Ascending aorta (tissue), 2 donors: Measurements from ENCODE around the gene RPGRIP1. TPM values are rescaled to one million over a fixed set of nuclear protein-coding genes. Genes with fewer than 3 reads are reported as not detected.

Source experiments
- DNase-seq, 2 donors: peaks; one replicate each; pipeline ENCODE4 v3.0.0-alpha.2; 2019; ENCODE audit warnings: low spot score in 2 of 2
- H3K27ac ChIP-seq, 2 donors: fragments of 200-600 bp; sonication (generic); one replicate each; pipeline ENCODE4 v1.5.1; 2016 to 2017; ENCODE audit warnings: mild to moderate bottlenecking in 1 of 2
- H3K27me3 ChIP-seq: fragments of 200-600 bp; sonication (generic); one replicate; pipeline ENCODE4 v1.5.1; 2017
- H3K36me3 ChIP-seq, 2 donors: fragments of 200-600 bp; sonication (generic); one replicate each; pipeline ENCODE4 v1.5.1; 2016
- H3K4me1 ChIP-seq, 2 donors: fragments of 200-600 bp; sonication (generic); one replicate each; pipeline ENCODE4 v1.5.1; 2016 to 2017; ENCODE audit warnings: mild to moderate bottlenecking in 1 of 2
- H3K4me3 ChIP-seq, 2 donors: fragments of 200-600 bp; sonication (generic); one replicate each; pipeline ENCODE4 v1.5.1; 2016 to 2017; ENCODE audit warnings: mild to moderate bottlenecking in 1 of 2
- H3K9me3 ChIP-seq, 2 donors: fragments of 200-600 bp; sonication (generic); one replicate each; pipeline ENCODE4 v1.5.1; 2016
- CTCF ChIP-seq, 3 experiments: fragments of 200-600 bp in 2 of 3; fragments of 450-650 bp in 1 of 3; sonication (generic) in 2 of 3; IDR thresholded peaks; one replicate each; pipeline ENCODE4 v1.5.1; 2016 to 2019; ENCODE audit warnings: antibody characterized with exemption in 3 of 3, mild to moderate bottlenecking in 1 of 3, moderate library complexity in 1 of 3
- intact Hi-C: fragments of 100-400 bp; cut with DNase I; formaldehyde crosslinking; loops from one replicate; pipeline ENCODE4 v1.15.1; 2023
- total RNA-seq: library from RNA; depleted of rRNA; stranded (reverse); fragments of >200 nt; gene quantifications from one replicate; pipeline ENCODE4 v1.1.0, GENCODE V29; 2016

The RPGRIP1 gene
- total RNA-seq, 1 donor from 2014 or later, result not detected

DNA sequence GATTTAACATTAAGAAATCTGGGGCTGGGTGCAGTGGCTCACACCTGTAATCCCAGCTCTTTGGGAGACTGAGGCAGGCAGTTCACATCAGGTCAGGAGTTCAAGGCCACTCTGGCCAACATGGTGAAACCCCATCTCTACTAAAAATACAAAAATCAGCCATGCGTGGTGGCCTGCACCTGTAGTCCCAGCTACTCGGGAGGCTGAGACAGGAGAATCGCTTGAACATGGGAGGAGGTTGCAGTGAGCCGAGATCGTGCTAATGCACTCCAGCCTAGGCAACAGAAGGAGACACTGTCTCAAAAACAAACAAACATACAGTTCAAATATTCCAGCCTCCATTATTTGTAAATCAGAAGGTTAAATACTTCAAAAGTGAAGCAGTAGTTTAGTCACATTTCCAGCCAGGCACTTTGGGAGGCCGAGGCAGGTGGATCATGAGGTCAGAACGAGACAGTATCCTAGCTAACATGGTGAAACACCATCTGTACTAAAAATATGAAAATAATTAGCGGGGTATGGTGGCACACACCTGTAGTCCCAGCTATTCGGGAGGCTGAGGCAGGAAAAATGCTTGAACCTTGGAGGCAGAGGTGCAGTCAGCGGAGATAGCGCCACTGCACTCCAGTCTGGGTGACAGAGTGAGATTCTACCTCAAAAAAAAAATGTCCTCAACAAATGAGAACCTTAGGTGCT lies 40.9 kb upstream of the RPGRIP1 start:
- no peak for DNase-seq
- Histone ChIP-seq H3K27me3 (no peaks in the 10 kb centered on the region), H3K9me3 (no peaks in the 10 kb centered on the region), H3K36me3 (peaks cover 5 to 17% of the 10 kb centered on the region in 2 donors), H3K4me1 (peaks cover 0 to 37% of the 10 kb centered on the region in 2 donors), H3K4me3 (no peak overlapping the region), H3K27ac (no peak overlapping the region)
- TF ChIP-seq CTCF (IDR thresholded peaks at IDR 0.05), result no peak
- intact Hi-C loops, result no loop called here

DNA sequence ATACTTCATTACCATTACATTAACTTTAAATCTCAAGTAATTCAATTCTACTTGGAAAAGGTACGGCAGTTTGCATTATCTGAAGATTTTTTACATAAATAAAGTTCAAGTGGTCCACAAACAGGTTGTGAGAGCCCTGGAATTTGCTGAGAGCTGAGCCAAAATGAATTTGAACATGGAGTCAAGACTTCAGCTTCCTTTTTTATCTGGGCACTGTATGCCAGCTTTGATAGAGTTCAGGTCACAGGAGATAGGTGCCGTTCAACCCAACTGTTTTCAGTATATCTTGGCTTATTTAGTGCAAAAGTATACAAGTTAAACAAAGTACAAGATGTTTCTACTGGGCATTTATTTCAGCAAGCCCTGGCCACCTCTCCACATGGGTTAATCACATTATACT lies 39.5 kb upstream of the RPGRIP1 start:
- no peak for DNase-seq
- no peak overlapping the region for H3K4me3 ChIP-seq
- H3K4me1 ChIP-seq, result peaks cover 0 to 26% of the 10 kb centered on the region in 2 donors
- H3K27ac ChIP-seq, result no peak overlapping the region
- TF ChIP-seq CTCF (IDR thresholded peaks at IDR 0.05), result no peak
- peaks cover 13 to 31% of the 10 kb centered on the region in 2 donors for H3K36me3 ChIP-seq
- no peaks in the 10 kb centered on the region for H3K27me3 ChIP-seq
- intact Hi-C loops, result no loop called here
- no peaks in the 10 kb centered on the region for H3K9me3 ChIP-seq

GRCh38 chr14:21241218-21241819 lies 38.6 kb upstream of the RPGRIP1 start:
- H3K4me3 ChIP-seq, result no peak overlapping the region
- H3K4me1 ChIP-seq, result peaks cover 0 to 26% of the 10 kb centered on the region in 2 donors
- H3K9me3 ChIP-seq, result no peaks in the 10 kb centered on the region
- DNase-seq, result no peak
- H3K36me3 ChIP-seq, result peaks cover 17 to 34% of the 10 kb centered on the region in 2 donors
- peak in 2 of 3 experiments; percentile 37 to 44 for TF ChIP-seq CTCF (IDR thresholded peaks at IDR 0.05)
- intact Hi-C loops, result no loop called here
- H3K27me3 ChIP-seq, result no peaks in the 10 kb centered on the region
- no peak overlapping the region for H3K27ac ChIP-seq

GRCh38 chr14:21244544-21244943 lies 35.3 kb upstream of the RPGRIP1 start:
- H3K4me3 ChIP-seq, result no peak overlapping the region
- H3K36me3 ChIP-seq, result peaks cover 25 to 38% of the 10 kb centered on the region in 2 donors
- no peak for DNase-seq
- H3K27me3 ChIP-seq, result no peaks in the 10 kb centered on the region
- H3K4me1 ChIP-seq, result peaks cover 0 to 18% of the 10 kb centered on the region in 2 donors
- no peaks in the 10 kb centered on the region for H3K9me3 ChIP-seq
- intact Hi-C loops, result no loop called here
- no peak for TF ChIP-seq CTCF (IDR thresholded peaks at IDR 0.05)
- no peak overlapping the region for H3K27ac ChIP-seq

- H3K4me1 ChIP-seq, result peaks cover 0 to 11% of the 10 kb centered on the region in 2 donors
- intact Hi-C loops, result no loop called here
- no peak overlapping the region for H3K4me3 ChIP-seq
- no peaks in the 10 kb centered on the region for H3K9me3 ChIP-seq
- TF ChIP-seq CTCF (IDR thresholded peaks at IDR 0.05), result no peak
- no peak for DNase-seq
- H3K27ac ChIP-seq, result no peak overlapping the region
- no peaks in the 10 kb centered on the region for H3K27me3 ChIP-seq
- H3K36me3 ChIP-seq, result peaks cover 35 to 51% of the 10 kb centered on the region in 2 donors
These were observed 34.1 kb upstream of the RPGRIP1 start for GRCh38 chr14:21245813-21246212.
